Measurements from ENCODE around the gene TAMM41. TPM values are rescaled to one million over a fixed set of nuclear protein-coding genes. Genes with fewer than 3 reads are reported as not detected.

Gene TAMM41
- total RNA-seq, 1 experiment from 2014 or later: 25.3 TPM

DNA sequence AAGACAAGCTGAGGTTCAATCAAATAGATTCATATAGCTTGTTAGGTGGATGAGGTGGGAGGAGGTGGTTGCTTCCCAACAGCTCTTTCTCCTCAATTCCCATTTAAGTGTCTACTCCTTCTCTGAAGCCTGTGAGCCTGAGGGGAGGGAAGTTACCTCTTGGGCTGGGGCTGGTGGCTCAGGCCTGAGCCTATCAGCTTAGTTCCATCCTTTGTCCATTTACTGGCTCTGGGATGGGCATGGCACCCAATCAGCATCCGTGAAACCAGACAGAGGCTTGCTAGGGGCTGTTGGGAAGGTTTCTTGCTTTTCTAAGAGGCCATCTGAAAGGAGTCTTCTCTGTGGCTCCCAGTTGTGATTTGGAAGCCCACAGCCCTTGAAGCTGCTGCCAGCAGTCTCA lies 57.3 kb downstream of the TAMM41 start:
- Histone ChIP-seq H3K27ac (ENCODE audit: low read depth, low read length, poor library complexity, severe bottlenecking) (no peak overlapping the region), H3K4me3 (ENCODE audit: low read depth, low read length, poor library complexity, severe bottlenecking) (no peak overlapping the region), H3K4me1 (ENCODE audit: insufficient read depth, low read length, poor library complexity, severe bottlenecking) (no peaks in the 10 kb centered on the region), H3K9me3 (ENCODE audit: low read depth, low read length, poor library complexity, severe bottlenecking) (no peaks in the 10 kb centered on the region), H3K36me3 (ENCODE audit: insufficient read depth, low read length, poor library complexity, severe bottlenecking) (peaks cover 15% of the 10 kb centered on the region), H3K27me3 (replicated peaks; ENCODE audit: insufficient read depth, low read depth, low read length, poor library complexity) (no peaks in the 10 kb centered on the region)
- BruUV-seq (replicated peaks): no TSS peak
- intact Hi-C loops (cut with micrococcal nuclease; ENCODE audit: unreplicated experiment): no loop called here
- ChIA-PET POLR2A (ENCODE audit: low non-redundant PET) (no interaction called here), CTCF (no interaction called here)
- no peak for DNase-seq (ENCODE audit: low spot score)
- TF ChIP-seq, protein P1, sequence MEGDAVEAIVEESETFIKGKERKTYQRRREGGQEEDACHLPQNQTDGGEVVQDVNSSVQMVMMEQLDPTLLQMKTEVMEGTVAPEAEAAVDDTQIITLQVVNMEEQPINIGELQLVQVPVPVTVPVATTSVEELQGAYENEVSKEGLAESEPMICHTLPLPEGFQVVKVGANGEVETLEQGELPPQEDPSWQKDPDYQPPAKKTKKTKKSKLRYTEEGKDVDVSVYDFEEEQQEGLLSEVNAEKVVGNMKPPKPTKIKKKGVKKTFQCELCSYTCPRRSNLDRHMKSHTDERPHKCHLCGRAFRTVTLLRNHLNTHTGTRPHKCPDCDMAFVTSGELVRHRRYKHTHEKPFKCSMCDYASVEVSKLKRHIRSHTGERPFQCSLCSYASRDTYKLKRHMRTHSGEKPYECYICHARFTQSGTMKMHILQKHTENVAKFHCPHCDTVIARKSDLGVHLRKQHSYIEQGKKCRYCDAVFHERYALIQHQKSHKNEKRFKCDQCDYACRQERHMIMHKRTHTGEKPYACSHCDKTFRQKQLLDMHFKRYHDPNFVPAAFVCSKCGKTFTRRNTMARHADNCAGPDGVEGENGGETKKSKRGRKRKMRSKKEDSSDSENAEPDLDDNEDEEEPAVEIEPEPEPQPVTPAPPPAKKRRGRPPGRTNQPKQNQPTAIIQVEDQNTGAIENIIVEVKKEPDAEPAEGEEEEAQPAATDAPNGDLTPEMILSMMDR (conservative IDR thresholded peaks at IDR 0.05; ENCODE audit: low read depth, low read length): no peak

DNA sequence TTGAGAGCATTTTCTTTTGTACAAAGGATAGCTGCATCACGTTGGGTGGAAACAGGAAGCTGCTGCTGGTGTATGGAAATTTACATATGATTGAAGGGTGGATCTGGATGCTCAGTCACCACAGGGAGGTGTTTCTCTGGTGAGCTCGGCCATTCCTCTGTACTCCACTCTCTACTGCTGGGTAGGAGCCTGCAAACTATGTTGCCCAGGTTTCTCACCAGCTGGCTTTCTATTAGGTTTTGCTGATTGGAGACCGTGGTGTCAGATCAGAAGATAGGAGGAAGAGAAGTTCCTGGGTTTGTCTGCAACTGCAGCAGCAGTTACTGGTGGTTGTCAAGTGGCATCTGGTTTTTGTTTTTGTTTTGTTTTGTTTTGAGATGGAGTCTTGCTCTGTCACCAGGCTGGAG lies 61.7 kb downstream of the TAMM41 start:
- Histone ChIP-seq H3K27me3 (replicated peaks; ENCODE audit: insufficient read depth, low read depth, low read length, poor library complexity) (no peaks in the 10 kb centered on the region), H3K9me3 (ENCODE audit: low read depth, low read length, poor library complexity, severe bottlenecking) (no peaks in the 10 kb centered on the region), H3K4me3 (ENCODE audit: low read depth, low read length, poor library complexity, severe bottlenecking) (no peak overlapping the region), H3K4me1 (ENCODE audit: insufficient read depth, low read length, poor library complexity, severe bottlenecking) (no peaks in the 10 kb centered on the region), H3K27ac (ENCODE audit: low read depth, low read length, poor library complexity, severe bottlenecking) (no peak overlapping the region), H3K36me3 (ENCODE audit: insufficient read depth, low read length, poor library complexity, severe bottlenecking) (peaks cover 15% of the 10 kb centered on the region)
- no TSS peak for BruUV-seq (replicated peaks)
- intact Hi-C loops (cut with micrococcal nuclease; ENCODE audit: unreplicated experiment): no loop called here
- ChIA-PET POLR2A (ENCODE audit: low non-redundant PET) (no interaction called here), CTCF (interaction anchor here (0.6 to 0.7 kb wide), 2 partner anchors 19 to 46 kb away, joined by 3 to 7 read pairs; no protein-coding TSS in a partner anchor)
- TF ChIP-seq, protein P1 (conservative IDR thresholded peaks at IDR 0.05; ENCODE audit: low read depth, low read length): no peak
- TF ChIP-seq EZH2 (IDR thresholded peaks at IDR 0.05; ENCODE audit: borderline replicate concordance, low read depth, low read length, poor library complexity, severe bottlenecking): no peak
- DNase-seq (ENCODE audit: low spot score): no peak

DNA sequence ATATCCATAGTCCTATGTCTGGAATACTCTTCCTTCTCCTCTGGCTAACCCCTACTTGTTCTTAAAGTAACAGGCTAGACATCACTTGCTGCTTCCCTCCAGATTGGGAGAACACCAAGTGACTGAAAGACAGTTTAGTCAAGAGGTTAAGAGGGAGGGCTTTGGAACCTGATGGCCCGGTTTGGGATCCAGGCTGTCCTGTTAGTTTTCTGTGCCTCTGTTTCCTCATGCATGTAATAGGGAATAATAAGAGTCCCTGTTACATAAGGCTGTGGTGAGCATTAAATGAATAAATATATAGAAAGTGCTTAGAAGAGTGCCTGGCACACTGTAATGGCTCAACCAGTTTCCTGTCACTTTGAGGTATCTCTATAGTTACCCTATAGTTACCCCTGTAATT lies 66.3 kb downstream of the TAMM41 start:
- H3K36me3 ChIP-seq (ENCODE audit: insufficient read depth, low read length, poor library complexity, severe bottlenecking): no peaks in the 10 kb centered on the region
- BruUV-seq (replicated peaks): no TSS peak
- H3K27ac ChIP-seq (ENCODE audit: low read depth, low read length, poor library complexity, severe bottlenecking): no peak overlapping the region
- intact Hi-C loops (cut with micrococcal nuclease; ENCODE audit: unreplicated experiment): no loop called here
- ChIA-PET CTCF (no interaction called here), POLR2A (ENCODE audit: low non-redundant PET) (no interaction called here)
- H3K27me3 ChIP-seq (replicated peaks; ENCODE audit: insufficient read depth, low read depth, low read length, poor library complexity): no peaks in the 10 kb centered on the region
- H3K4me3 ChIP-seq (ENCODE audit: low read depth, low read length, poor library complexity, severe bottlenecking): no peak overlapping the region
- DNase-seq (ENCODE audit: low spot score): no peak
- TF ChIP-seq EZH2 (IDR thresholded peaks at IDR 0.05; ENCODE audit: borderline replicate concordance, low read depth, low read length, poor library complexity, severe bottlenecking): no peak
- TF ChIP-seq, protein P1 (conservative IDR thresholded peaks at IDR 0.05; ENCODE audit: low read depth, low read length): no peak
- no peaks in the 10 kb centered on the region for H3K9me3 ChIP-seq (ENCODE audit: low read depth, low read length, poor library complexity, severe bottlenecking)
- H3K4me1 ChIP-seq (ENCODE audit: insufficient read depth, low read length, poor library complexity, severe bottlenecking): no peaks in the 10 kb centered on the region

All from A673 (cell line).